GM12878 (cell line): ENCODE measurements around the gene TMTC3. TPM values are rescaled to one million over a fixed set of nuclear protein-coding genes. Genes with fewer than 3 reads are reported as not detected.

Experiments
- ATAC-seq: fragments of 200-7000 bp; cut with Tn5 transposase; 3 replicates; pipeline ENCODE4 v1.9.1; 2020; ENCODE audit warnings: mild to moderate bottlenecking, moderate library complexity
- BruUV-seq: library from RNA; stranded (reverse); fragments of 400-500 nt; replicated peaks from 2 replicates; lab custom pipeline; 2021; lab: Mats Ljungman, UMichigan
- CTCF ChIA-PET: fragments of 300-600 bp; sonication (Branson Sonifier 250); formaldehyde crosslinking; extraction: SDS; loops from one replicate; lab custom pipeline; 2021; ENCODE audit warnings: inconsistent platforms; lab: Yijun Ruan, JAX
- POLR2A ChIA-PET: fragments of 350-600 bp; formaldehyde crosslinking; extraction: SDS; loops from one replicate; lab custom pipeline; 2021; ENCODE audit warnings: inconsistent platforms; lab: Charles Lee
- RAD21 ChIA-PET: fragments of 300-600 bp; sonication (Branson Sonifier 250); formaldehyde crosslinking; loops from one replicate; lab custom pipeline; 2023; ENCODE audit warnings: antibody characterized with exemption; ENCODE audit not compliant: unreplicated experiment; lab: Charles Lee
- SMC1A ChIA-PET: fragments of 300-600 bp; sonication (Branson Sonifier 250); formaldehyde crosslinking; loops from one replicate; lab custom pipeline; 2023; ENCODE audit not compliant: unreplicated experiment, uncharacterized antibody; lab: Charles Lee
- DNase-seq: peaks from one replicate; pipeline ENCODE4 v3.0.0-alpha.2; 2011; ENCODE audit warnings: low read depth, low spot score
- FAIRE-seq: peaks from 3 replicates; lab custom pipeline; 2011; peaks lifted over from hg19 to GRCh38; lab: Jason Lieb, UNC
- H2AFZ ChIP-seq: 2 replicates; pipeline ENCODE4 v1.6.0; 2011; ENCODE audit warnings: low read depth, low read length, control low read depth; ENCODE audit not compliant: control insufficient read depth
- H3K27ac ChIP-seq: 2 replicates; pipeline ENCODE4 v1.5.1; 2011; ENCODE audit warnings: control low read depth; ENCODE audit not compliant: control insufficient read depth, insufficient read depth
- H3K27me3 ChIP-seq, 2 experiments: replicated peaks in 1 of 2; 2 replicates each; pipeline versions ENCODE4 v1.6.0 to v1.6.1; 2011; ENCODE audit warnings: low read length in 1 of 2; ENCODE audit not compliant: control insufficient read depth in 2 of 2, insufficient read depth in 2 of 2
- H3K36me3 ChIP-seq, 2 experiments: 2 replicates each; pipeline ENCODE4 v1.5.1; 2011; ENCODE audit warnings: low read length in 1 of 2; ENCODE audit not compliant: control insufficient read depth in 2 of 2, insufficient read depth in 2 of 2
- H3K4me1 ChIP-seq: 2 replicates; pipeline ENCODE4 v1.6.1; 2011; ENCODE audit warnings: mild to moderate bottlenecking, low read length, moderate library complexity, mixed read lengths; ENCODE audit not compliant: control insufficient read depth, insufficient read depth
- H3K4me2 ChIP-seq: 2 replicates; pipeline ENCODE4 v1.6.0; 2011; ENCODE audit warnings: control low read depth; ENCODE audit not compliant: control insufficient read depth, insufficient read depth
- H3K4me3 ChIP-seq: fragments of 200-600 bp; sonication (generic); 2 replicates; pipeline ENCODE4 v1.5.1; 2016
- H3K79me2 ChIP-seq: 2 replicates; pipeline ENCODE4 v1.6.0; 2011; ENCODE audit warnings: low read length; ENCODE audit not compliant: control insufficient read depth, insufficient read depth
- H3K9ac ChIP-seq: 2 replicates; pipeline ENCODE4 v1.8.0; 2011; ENCODE audit warnings: low read length, control low read depth, mixed read lengths; ENCODE audit not compliant: control insufficient read depth, insufficient read depth
- H3K9me3 ChIP-seq: replicated peaks from 3 replicates; pipeline ENCODE4 v1.5.1; 2011; ENCODE audit warnings: mild to moderate bottlenecking, low read length; ENCODE audit not compliant: control insufficient read depth, insufficient read depth
- H4K20me1 ChIP-seq: 2 replicates; pipeline ENCODE4 v1.6.0; 2011; ENCODE audit not compliant: control insufficient read depth, insufficient read depth
- BHLHE40 ChIP-seq, 2 experiments: fragments of 450-650 bp in 1 of 2; IDR thresholded peaks; 2 replicates each; pipeline ENCODE4 v1.6.1; 2011 to 2017; ENCODE audit warnings: low read depth in 2 of 2, borderline replicate concordance in 1 of 2, improper control_type of control experiment in 1 of 2, low read length in 1 of 2, mild to moderate bottlenecking in 1 of 2
- CEBPB ChIP-seq, 2 experiments: fragments of 150-350 bp in 1 of 2; IDR thresholded peaks; 2 replicates each; pipeline ENCODE4 v1.6.1; 2012 to 2014; ENCODE audit warnings: low read depth in 2 of 2, low read length in 2 of 2, borderline replicate concordance in 1 of 2, inconsistent platforms in 1 of 2
- CREM ChIP-seq: IDR thresholded peaks from 2 replicates; pipeline ENCODE4 v1.6.1; 2014; ENCODE audit warnings: antibody characterized with exemption, low read depth
- E2F8 ChIP-seq: fragments of 450-650 bp; IDR thresholded peaks from 2 replicates; pipeline ENCODE4 v1.6.1; 2018; ENCODE audit warnings: mild to moderate bottlenecking, low read depth, moderate library complexity; ENCODE audit not compliant: partially characterized antibody
- E4F1 ChIP-seq: fragments of 450-650 bp; IDR thresholded peaks from 2 replicates; pipeline ENCODE4 v1.6.1; 2018; ENCODE audit warnings: borderline replicate concordance, mild to moderate bottlenecking; ENCODE audit not compliant: partially characterized antibody
- EP300 ChIP-seq, 2 experiments: fragments of 150-350 bp in 1 of 2; IDR thresholded peaks; 2 replicates each; pipeline ENCODE4 v1.6.1; 2011 to 2012; ENCODE audit warnings: low read depth in 2 of 2, low read length in 2 of 2, borderline replicate concordance in 1 of 2, improper control_type of control experiment in 1 of 2, inconsistent platforms in 1 of 2; ENCODE audit not compliant: control insufficient read depth in 1 of 2
- IKZF2 ChIP-seq, 2 experiments: fragments of 450-650 bp; IDR thresholded peaks; 2 replicates each; pipeline ENCODE4 v1.6.1; 2017; ENCODE audit warnings: mild to moderate bottlenecking in 2 of 2, moderate library complexity in 2 of 2
- MEF2A ChIP-seq: IDR thresholded peaks from 2 replicates; pipeline ENCODE4 v1.6.1; 2011; ENCODE audit warnings: low read depth, mild to moderate bottlenecking, low read length, moderate library complexity; ENCODE audit not compliant: insufficient read depth
- MYB ChIP-seq: fragments of 150-350 bp; IDR thresholded peaks from 2 replicates; pipeline ENCODE4 v1.6.1; 2014; ENCODE audit warnings: mild to moderate bottlenecking, low read depth, low read length, borderline replicate concordance
- NFXL1 ChIP-seq: fragments of 450-650 bp; IDR thresholded peaks from 2 replicates; pipeline ENCODE4 v1.6.1; 2017; ENCODE audit warnings: antibody characterized with exemption, mild to moderate bottlenecking, borderline replicate concordance
- NR2C1 ChIP-seq: fragments of 450-650 bp; IDR thresholded peaks from 2 replicates; pipeline ENCODE4 v1.6.1; 2017; ENCODE audit warnings: antibody characterized with exemption, mild to moderate bottlenecking, moderate library complexity
- PAX5 ChIP-seq: IDR thresholded peaks from 2 replicates; pipeline ENCODE4 v1.6.1; 2011; ENCODE audit warnings: low read depth, low read length, borderline replicate concordance
- RFX5 ChIP-seq: IDR thresholded peaks from 2 replicates; pipeline ENCODE4 v1.6.1; 2011; ENCODE audit warnings: low read depth, low read length, improper control_type of control experiment
- RUNX3 ChIP-seq: IDR thresholded peaks from 2 replicates; pipeline ENCODE4 v1.6.1; 2012; ENCODE audit warnings: low read length, inconsistent platforms
- TARDBP ChIP-seq: IDR thresholded peaks from 2 replicates; pipeline ENCODE4 v1.6.1; 2016; ENCODE audit warnings: borderline replicate concordance
- TCF12 ChIP-seq: IDR thresholded peaks from 2 replicates; pipeline ENCODE4 v1.6.1; 2011; ENCODE audit warnings: low read depth, mild to moderate bottlenecking, low read length
- TCF7 ChIP-seq: IDR thresholded peaks from 2 replicates; pipeline ENCODE4 v1.6.1; 2014; ENCODE audit warnings: antibody characterized with exemption, borderline replicate concordance
- USF2 ChIP-seq: IDR thresholded peaks from 2 replicates; pipeline ENCODE4 v1.6.1; 2011; ENCODE audit warnings: low read depth, low read length, improper control_type of control experiment, borderline replicate concordance
- ZNF274 ChIP-seq: IDR thresholded peaks from one replicate; pipeline ENCODE4 v1.8.0; 2011; ENCODE audit not compliant: insufficient read length, insufficient read depth
- ZNF384 ChIP-seq: IDR thresholded peaks from 2 replicates; pipeline ENCODE4 v1.6.1; 2012; ENCODE audit warnings: low read depth, mild to moderate bottlenecking, low read length, improper control_type of control experiment, borderline replicate concordance
- WGBS: methylation state at CpG from one replicate; pipeline ENCODE4 v1.1.6; 2016; ENCODE audit warnings: low lambda C conversion rate; ENCODE audit not compliant: insufficient replicate concordance, insufficient coverage; ENCODE audit errors: missing lambda C conversion rate; 5-methylcytosine and 5-hydroxymethylcytosine counted together
- in situ Hi-C: fragments of 300-500 bp; cut with MboI; formaldehyde crosslinking; loops from 9 replicates; pipeline ENCODE4 v1.14.3; 2018; ENCODE audit warnings: mixed read lengths
- intact Hi-C: fragments of 100-400 bp; cut with micrococcal nuclease; formaldehyde crosslinking; loops from one replicate; pipeline ENCODE4 v1.14.2; 2022; ENCODE audit not compliant: unreplicated experiment
- polyA plus RNA-seq, 11 experiments: library from polyadenylated mRNA; depleted of rRNA in 4 of 11; unstranded in 6 of 11; stranded (reverse) in 5 of 11; fragments of >200 nt; fragmentation: Nextera tagmentation in 4 of 11; fragmentation: Illumina TruSeq in 1 of 11; extraction: Ambion mirVana in 4 of 11; extraction: Trizol in 1 of 11; gene quantifications; 1 replicate in 1 of 11; 2 replicates in 10 of 11; pipeline versions ENCODE4 v1.2.1 to v1.2.3, GENCODE V29; 2011 to 2016; ENCODE audit warnings: inconsistent platforms in 2 of 11, missing spikeins in 2 of 11, low read depth in 1 of 11
- total RNA-seq, 4 experiments: library from RNA; depleted of rRNA in 3 of 4; stranded (reverse); fragments of >200 nt in 3 of 4; fragmentation: Illumina TruSeq in 1 of 4; extraction: Trizol in 1 of 4; gene quantifications; 2 replicates each; pipeline versions ENCODE4 v1.2.1 to v1.2.3, GENCODE V29; 2013 to 2021

The TMTC3 gene
- total and polyA plus RNA-seq, 10 of the 15 experiments (the other 5 are each of a cell fraction or from before 2014, with no cell fraction given) = 1.4 to 5.7 (median 3.5) TPM

DNA sequence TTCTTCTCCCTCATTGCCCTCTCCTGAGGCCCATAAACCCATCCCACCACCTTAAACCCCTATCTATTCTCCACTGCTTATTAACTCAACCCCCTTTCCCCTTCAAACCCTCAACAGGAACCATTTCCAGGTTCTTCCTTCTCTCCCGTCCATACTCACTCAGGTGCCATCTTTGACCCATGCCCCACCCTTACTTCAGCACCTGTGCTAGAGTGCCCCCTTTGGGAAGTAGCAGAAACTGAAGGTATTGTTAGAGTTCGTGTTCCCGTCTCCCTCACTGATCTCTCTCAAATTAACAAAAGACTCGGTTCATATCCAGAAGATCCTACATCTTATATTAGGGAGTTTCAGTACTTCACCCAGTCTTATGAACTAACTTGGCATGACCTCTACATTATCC lies 86.6 kb downstream of the TMTC3 start:
- no peak overlapping the region for H3K9ac ChIP-seq
- ChIA-PET CTCF (no interaction called here), RAD21 (no interaction called here), POLR2A (no interaction called here), SMC1A (no interaction called here)
- H3K27ac ChIP-seq = no peak overlapping the region
- no peak for DNase-seq
- H3K4me1 ChIP-seq = no peaks in the 10 kb centered on the region
- H3K27me3 ChIP-seq = no peaks in the 10 kb centered on the region
- H3K79me2 ChIP-seq = no peaks in the 10 kb centered on the region
- H3K9me3 ChIP-seq = no peaks in the 10 kb centered on the region
- intact Hi-C loops (no loop called here), in situ Hi-C loops (no loop called here)
- no TSS peak for BruUV-seq
- 79% methylated on average over 4 of the region's 4 CpGs for WGBS
- H3K4me3 ChIP-seq = no peak overlapping the region
- no peak for ATAC-seq
- no peaks in the 10 kb centered on the region for H4K20me1 ChIP-seq
- H3K36me3 ChIP-seq = no peaks in the 10 kb centered on the region
- TF ChIP-seq MYB (no peak), USF2 (no peak), E4F1 (no peak), CREM (no peak), RUNX3 (no peak), CEBPB (IDR thresholded peaks at IDR 0.05; ENCODE audit: borderline replicate concordance in 1 of 2, low read depth in 2 of 2, low read length in 2 of 2) (no peak), ZNF384 (no peak), IKZF2 (IDR thresholded peaks at IDR 0.05) (no peak), BHLHE40 (IDR thresholded peaks at IDR 0.05; ENCODE audit: borderline replicate concordance in 1 of 2, low read depth in 2 of 2, low read length in 1 of 2) (no peak), NFXL1 (no peak), TARDBP (no peak), E2F8 (no peak), EP300 (IDR thresholded peaks at IDR 0.05; ENCODE audit: borderline replicate concordance in 1 of 2, control insufficient read depth in 1 of 2, low read depth in 2 of 2, low read length in 2 of 2) (no peak), RFX5 (no peak), PAX5 (no peak), TCF12 (no peak), MEF2A (no peak), NR2C1 (no peak), TCF7 (no peak), ZNF274 (no peak)
- no peak overlapping the region for H2AFZ ChIP-seq
- FAIRE-seq = no peak
- H3K4me2 ChIP-seq = no peak overlapping the region
